Skin epidermis (tissue), 12 donors: ENCODE measurements around the gene FAM89A.
"Not testable (repeated sequence)": the region's sequence is repeated elsewhere in the genome, so short reads cannot be mapped to it uniquely, and the experiment has no call there.

ENCODE experiments used
- H3K27ac ChIP-seq, 21 experiments: fragments of 200-600 bp; sonication (generic) in 11 of 21; one replicate each; pipeline ENCODE4 v1.5.0; 2020; ENCODE audit warnings: mild to moderate bottlenecking in 3 of 21, inconsistent platforms in 2 of 21, moderate library complexity in 2 of 21
- H3K4me3 ChIP-seq, 7 experiments: fragments of 200-600 bp; sonication (generic) in 2 of 7; one replicate each; pipeline ENCODE4 v1.5.0; 2020; ENCODE audit warnings: inconsistent platforms in 2 of 7, mild to moderate bottlenecking in 2 of 7, moderate library complexity in 1 of 7

The FAM89A gene

DNA sequence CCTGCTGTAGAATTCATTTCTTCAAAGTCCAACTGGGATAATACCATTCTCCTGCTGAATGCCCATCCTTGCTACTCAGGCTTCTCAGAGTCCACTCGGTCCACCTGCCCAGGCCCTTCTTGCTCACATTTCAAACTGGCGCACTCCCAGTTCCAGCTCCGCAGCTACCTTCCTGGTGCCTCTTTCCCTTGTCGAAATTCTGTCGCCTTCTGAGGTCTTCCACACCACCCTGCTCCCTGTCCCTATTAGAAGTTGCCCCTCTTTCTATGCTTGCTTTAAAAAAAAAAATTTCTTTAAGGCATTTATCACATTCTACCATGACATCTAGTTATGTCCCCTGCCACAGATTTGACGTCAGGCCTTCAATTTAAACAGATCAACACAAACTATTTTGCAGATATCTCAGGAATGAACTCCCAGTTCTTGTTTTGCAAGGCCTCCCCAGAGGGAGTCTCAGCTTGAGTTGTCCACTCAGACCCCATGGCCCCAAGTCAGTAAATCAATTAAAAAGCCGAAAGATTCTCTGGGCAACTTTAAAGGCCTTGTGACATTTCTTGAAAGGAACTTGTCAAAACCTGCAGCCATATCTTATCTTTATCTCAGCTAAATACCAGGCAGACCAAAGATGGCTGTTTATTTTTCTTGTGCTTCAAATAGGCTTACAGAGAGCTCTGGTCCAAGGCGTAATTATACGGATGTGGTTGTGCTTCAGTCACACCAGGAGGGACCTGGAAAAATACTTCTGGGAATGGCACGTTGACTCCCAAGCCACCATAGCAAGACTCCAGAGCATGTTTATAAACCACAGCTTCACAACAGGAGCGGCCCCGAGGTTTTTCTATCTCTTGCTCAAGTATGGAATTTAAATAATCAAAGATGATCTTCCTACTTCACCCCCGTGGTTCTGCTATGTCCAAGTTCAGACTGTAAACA, 2.2 kb downstream of the FAM89A start:
- no peak overlapping the region for H3K4me3 ChIP-seq
- H3K27ac ChIP-seq, result no peak overlapping the region

DNA sequence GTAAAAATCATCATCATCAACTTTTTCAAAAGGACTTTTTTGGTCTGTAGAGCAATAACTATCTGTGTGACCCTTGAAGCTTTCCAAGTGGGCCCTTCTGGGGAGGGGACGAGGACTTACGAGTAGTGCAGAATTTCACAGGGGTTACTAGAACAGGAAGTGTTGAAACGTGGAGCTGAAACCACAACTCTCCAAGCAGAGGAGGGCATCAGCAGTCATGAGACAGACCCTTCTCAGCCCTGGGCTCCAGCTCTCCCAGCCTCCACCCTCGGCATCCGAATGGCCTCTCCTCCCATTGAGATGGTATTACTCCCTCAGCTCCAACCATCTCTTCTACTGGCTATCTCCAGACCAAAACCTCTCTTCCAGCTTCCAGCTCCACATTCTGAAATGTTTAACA, 3.6 kb downstream of the FAM89A start:
- Histone ChIP-seq H3K27ac (no peak overlapping the region), H3K4me3 (no peak overlapping the region)

DNA sequence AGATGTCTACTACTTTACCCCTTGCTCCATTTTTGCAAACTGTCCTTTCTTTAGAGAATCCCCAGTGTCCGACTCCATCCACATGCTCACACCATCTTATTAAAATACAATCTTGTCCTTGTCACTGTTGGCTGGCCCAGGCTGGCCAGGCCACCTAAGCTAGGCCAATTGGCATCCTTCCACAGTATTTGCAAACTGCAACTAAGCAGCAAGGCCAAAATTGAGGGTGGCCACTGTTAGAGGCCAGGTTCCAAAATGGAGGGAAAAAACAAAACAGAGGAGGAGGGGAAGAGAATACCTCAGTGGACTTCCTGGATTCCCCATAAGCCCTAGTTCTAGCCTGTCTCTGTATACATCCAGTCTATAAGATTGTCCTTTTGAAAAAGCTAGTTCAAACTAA, 4.3 kb downstream of the FAM89A start:
- no peak overlapping the region for H3K27ac ChIP-seq
- H3K4me3 ChIP-seq, result no peak overlapping the region

DNA sequence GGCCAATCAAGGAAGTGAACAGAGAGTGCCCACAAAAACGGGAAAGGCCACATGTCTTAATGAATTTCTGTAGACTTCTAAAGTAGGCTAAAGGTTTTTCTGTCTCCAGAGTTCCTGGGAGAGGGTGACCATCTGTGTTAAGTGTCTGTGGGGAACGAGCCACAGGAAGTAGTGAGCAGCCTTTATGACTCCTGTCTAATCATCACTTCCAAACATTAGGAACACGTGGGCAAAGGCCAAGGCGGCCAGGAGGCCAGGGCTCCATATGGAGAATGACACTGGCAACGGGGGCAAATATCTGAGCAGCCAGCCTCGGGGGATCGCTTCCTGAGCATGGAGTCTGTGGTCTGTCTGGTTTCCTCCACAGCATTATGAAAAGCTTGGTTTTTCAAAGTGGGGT, 7.1 kb downstream of the FAM89A start:
- no peak overlapping the region for H3K4me3 ChIP-seq

DNA sequence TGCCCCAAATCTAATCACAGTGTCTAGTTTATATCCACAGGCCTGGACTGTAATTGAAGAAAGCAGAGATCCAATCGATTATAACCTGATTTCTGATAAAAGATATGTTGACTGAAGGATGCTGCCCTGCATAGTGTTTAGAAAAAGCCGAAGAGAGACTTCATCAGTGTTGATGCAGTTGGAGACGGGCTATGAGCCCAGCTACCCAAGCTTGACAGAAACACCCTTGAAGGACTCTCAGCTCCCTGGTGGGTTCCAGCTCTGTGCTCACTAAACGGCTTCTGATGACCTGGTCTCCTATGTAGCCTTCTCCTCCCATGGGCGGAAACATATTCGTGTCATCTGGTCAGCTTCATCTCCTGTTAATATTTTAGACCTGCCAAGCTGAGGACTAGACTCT, 10.2 kb downstream of the FAM89A start:
- Histone ChIP-seq H3K4me3 (no peak overlapping the region), H3K27ac (no peak overlapping the region)

More for the DNA sequence above, 7.1 kb downstream of the FAM89A start:
- no peak overlapping the region for H3K27ac ChIP-seq

DNA sequence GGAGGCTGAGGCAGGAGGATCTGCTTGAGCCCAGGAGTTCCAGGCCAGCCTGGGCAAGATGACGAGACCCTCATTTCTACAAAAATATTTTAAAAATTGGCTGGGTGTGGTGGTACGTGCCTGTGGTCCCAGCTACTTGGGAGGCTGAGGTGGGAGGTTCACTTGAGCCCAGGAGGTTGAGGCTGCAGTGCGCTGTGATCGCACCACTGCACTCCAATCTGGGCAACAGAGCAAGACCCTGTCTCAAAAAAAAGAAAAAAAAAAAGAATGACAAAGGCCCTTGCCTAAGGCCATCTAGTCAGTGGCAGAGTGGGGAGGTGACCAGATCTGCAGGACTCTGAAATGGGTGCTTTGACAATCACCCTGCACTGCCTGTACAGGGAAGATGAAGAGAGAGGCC, 10.8 kb downstream of the FAM89A start:
- peak overlapping the region in 1 of 21 experiments; percentile 43 for H3K27ac ChIP-seq
- H3K4me3 ChIP-seq, result not testable (repeated sequence)

DNA sequence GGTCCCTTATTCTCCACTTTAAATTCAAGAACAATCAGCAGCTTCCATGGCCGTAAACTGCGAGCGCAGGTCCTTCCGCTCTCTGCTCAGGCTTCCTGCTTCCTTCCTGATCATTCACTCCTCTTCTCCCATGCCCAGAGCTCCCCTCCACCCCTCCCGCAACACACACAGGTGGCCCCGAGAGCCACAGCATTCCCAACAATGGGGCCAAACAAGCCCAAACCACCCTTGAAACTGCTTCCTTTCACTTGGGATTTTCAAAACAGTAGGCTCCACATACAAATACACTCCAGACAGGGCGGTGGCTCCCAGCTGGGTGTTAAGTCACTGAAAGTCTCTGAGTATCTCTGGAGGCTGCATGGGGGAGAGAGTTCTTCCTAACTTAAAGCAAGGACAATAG, 11.4 kb downstream of the FAM89A start:
- H3K4me3 ChIP-seq, result no peak overlapping the region
- peak overlapping the region in 1 of 21 experiments; percentile 43 for H3K27ac ChIP-seq

DNA sequence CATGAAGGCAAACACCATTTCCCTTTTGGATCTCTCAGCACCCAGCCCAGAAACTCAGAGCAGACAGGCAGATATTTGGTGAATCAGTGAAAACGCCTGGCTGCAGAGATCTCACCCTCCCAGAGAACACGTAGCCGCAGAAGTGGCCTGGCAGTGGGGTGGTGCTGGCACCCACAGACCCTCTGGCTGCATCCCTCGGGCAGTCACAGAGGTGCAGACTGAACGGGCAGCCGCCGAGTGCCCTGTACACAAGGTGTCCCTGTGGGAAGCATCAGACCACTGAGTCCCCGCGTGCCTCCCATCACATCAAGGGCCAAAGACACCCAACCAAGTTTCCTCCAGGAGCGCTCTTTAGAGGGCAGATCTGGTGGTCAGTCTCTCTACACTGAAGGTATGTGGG, 12.1 kb downstream of the FAM89A start:
- H3K27ac ChIP-seq, result peak overlapping the region in 3 of 21 experiments; percentile 38 to 43 (median 39)
- H3K4me3 ChIP-seq, result no peak overlapping the region

DNA sequence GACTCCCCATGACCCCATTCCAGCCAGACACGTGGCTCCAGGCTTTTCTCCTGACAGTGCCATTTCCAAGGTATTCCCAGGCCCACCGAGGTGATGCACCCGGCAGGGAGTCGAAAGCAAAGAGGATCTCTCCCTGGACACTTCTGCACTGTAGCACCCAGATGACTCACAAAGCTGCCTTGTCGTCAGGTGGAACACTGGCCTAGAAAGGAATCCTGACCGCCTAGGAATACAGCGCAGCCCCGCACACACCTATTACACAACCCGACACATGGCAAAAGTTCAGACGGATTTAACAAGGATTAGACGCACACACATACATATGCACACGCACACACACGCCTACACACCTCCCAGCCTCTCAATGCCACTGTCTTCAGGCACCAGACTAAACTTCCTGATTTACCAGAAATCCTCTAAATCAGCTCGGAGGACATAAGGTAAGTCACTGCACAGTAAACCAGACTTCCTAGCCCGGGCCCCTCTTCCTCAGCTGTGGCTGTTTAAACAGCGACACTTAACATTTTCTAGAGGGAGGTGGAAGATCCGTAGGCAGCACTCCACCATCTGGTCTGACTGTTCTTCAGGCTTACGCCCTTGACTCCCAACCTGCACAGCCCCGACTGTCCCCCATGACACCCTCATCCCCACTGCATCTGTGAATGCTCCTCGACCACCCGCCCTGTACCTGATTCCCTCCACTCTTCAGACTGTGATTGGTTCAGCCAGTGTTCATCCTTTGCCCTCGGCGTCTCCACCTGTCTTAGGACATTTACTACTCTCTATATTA, 12.7 kb downstream of the FAM89A start:
- H3K27ac ChIP-seq, result peak overlapping the region in 2 of 21 experiments; percentile 22 to 38
- H3K4me3 ChIP-seq, result no peak overlapping the region

DNA sequence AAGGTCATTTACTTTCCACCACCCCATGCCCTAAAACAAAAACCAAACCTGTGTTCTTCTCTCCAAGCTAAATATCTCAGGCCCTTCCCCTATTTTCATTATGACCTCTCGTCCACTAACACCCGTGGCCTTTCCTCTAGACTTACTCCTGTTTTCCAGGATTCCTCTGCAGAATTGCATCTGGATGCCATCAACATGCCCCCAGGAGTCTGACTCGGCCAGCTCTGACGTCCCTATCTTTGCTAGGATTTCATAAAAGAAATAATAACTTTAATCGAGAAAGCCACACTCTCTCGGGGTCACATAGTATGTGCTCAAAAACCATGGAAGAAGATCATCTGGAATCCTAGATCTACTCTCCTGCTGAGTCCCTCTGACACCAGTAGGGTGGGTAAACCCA, 13.5 kb downstream of the FAM89A start:
- Histone ChIP-seq H3K4me3 (no peak overlapping the region), H3K27ac (no peak overlapping the region)

DNA sequence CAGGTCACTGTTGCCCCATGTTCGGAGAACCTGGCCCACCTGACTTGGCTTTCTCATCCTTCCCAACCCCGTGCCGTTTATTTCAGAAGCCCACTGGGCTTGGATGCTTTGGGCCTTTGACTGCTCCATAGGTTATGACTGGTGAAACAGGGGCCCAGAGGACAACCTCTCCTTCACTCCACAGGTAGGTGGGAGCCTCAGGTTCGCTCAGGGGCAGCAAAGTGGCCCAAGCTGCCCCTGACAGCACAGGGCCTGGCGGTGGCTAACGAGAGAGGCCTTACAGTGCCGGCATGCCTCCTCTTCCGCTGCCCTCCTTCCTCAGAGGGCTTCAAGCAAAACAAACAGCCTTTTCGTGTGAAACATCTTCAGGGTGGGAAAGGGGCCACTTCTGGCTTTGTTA, 16.9 kb downstream of the FAM89A start:
- Histone ChIP-seq H3K27ac (no peak overlapping the region), H3K4me3 (no peak overlapping the region)

DNA sequence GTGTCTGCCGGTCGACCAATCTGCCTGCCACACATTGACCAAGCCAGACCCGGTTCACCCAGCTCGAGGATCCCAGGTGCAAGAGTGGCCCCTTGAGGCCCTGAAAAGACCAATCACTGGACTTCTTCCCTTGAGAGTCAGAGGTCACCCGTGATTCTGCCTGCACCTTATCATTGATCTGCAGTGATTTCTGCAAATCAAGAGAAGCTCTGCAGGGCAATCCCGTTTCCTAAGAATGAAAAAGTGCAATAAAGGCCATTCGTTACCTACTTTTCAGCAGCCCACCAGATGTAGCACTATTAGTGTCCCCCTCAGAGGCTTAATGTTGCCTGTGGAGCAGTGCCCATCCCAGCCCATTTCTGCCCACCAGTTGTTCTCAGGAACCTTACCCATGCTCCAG, 17.5 kb downstream of the FAM89A start:
- not testable (repeated sequence) for H3K27ac ChIP-seq, H3K4me3 ChIP-seq

DNA sequence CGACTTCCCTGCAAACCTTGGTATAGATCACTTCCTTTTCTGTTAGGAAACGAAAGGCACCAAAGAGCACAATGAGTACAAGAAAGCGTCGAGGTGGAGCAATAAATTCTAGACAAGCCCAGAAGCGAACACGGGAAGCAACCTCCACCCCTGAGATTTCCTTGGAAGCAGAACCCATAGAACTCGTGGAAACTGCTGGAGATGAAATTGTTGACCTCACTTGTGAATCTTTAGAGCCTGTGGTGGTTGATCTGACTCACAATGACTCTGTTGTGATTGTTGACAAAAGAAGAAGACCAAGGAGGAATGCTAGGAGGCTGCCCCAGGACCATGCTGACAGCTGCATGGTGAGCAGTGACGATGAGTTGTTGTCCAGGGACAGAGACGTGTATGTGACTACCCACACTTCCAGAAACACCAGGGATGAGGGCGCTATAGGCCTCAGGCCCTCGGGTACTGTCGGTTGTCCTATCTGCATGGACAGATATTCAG, 18.5 kb downstream of the FAM89A start:
- Histone ChIP-seq H3K27ac (no peak overlapping the region), H3K4me3 (no peak overlapping the region)

DNA sequence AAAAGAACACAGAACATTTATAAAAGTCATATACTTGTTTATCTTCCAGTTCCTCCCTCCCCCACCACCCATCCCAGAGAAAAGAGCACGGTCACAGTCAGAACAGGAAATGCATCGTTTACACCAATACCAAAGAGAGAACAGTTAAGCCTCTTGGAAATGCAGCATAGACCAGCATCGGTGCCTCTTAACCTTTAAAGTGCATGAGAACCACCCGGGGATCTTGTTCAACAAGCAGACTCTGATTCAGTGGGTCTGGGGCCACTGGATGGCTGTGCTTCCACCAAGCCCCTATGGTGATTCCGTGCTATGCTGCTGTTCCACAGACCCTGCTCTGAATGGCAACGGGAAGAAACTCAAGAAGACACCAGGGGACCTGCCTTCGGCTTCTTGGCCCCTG, 19.2 kb downstream of the FAM89A start:
- Histone ChIP-seq H3K4me3 (no peak overlapping the region), H3K27ac (peak overlapping the region in 5 of 21 experiments; percentile 8 to 74 (median 44))

DNA sequence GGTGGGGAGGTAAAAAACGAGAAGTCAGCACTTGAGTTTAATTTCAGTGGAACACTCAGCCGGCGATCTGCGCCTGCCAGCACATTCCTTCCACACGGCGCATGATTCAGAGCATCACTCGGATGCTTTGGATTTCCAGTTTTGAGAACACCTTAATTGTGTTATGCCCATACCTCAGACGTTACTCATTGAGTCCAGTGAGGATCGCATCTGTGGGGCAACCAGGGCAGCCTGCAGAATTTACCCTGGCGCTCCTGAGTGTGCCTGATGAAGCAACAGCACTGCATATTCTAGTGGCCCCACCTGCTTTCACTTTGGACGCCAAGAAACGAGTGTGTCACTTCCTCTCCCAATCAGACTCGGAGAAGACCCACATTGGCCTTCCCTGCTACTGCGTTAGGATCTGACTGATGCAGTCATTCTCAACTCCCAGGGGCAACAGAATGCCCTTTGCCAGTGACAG, 19.9 kb downstream of the FAM89A start:
- no peak overlapping the region for H3K4me3 ChIP-seq

DNA sequence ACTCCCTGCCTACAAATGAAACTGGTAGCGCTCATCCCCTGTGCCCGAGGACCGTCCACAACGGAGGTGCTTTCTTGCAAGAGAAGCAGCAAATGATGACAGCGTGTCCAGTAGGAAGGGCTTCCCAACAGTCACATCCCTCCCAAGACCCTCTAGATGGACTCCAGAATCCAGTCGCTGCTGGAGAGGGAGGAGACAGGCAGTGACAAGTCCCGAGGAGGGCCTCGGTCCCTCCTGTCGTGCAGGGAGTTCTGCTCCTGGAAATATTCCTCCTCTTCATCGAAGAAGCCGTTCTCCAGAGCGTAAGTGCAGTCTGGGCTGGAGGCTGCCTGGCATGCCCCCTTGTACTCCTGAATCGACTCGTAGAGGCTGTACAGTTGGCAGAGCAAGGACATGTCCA, 20.3 kb downstream of the FAM89A start:
- Histone ChIP-seq H3K4me3 (no peak overlapping the region), H3K27ac (peak overlapping the region in 4 of 21 experiments; percentile 15 to 74 (median 45))

More for the DNA sequence above, 19.9 kb downstream of the FAM89A start:
- H3K27ac ChIP-seq, result peak overlapping the region in 7 of 21 experiments; percentile 15 to 74 (median 44)

DNA sequence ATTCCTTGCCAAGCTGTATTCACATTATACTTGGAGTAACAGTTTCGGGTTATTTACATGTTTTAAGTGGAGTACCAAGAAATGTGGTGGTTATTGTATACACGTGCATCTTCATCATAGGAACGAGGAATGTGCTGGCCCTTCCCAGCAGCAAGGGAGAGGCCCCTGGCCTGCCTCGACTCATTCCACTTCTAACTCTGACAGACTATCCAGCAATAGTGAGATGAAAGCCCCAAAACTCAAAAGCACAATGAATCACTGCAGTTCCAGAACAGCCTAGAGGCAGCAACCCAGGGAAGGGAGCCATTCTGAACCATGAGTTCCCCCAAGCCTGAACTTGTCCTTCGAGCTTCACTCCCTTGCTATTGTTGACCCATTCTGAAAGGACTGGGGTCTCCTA, 23.1 kb downstream of the FAM89A start:
- Histone ChIP-seq H3K27ac (peak overlapping the region in 11 of 21 experiments; percentile 22 to 80 (median 64)), H3K4me3 (no peak overlapping the region)

DNA sequence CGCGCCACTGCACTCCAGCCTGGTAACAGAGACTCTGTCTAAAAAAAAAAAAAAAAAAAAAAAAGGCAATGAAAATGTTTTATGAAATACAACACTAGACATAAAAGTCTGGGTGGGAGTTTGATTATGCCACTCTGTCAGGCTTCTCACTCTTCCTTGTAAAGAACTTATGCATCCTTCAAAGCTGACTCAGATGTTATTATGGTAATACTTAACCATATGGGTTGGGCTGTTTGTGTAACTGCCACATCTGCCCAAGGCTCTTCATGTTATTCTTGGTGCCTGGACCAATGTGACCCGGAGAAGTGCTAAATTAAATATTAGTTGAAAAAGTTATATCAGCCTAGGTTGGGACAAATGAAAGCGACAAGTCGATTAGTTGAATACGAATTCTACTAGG, 23.8 kb downstream of the FAM89A start:
- Histone ChIP-seq H3K27ac (peak overlapping the region in 10 of 21 experiments; percentile 6 to 80 (median 48)), H3K4me3 (no peak overlapping the region)

DNA sequence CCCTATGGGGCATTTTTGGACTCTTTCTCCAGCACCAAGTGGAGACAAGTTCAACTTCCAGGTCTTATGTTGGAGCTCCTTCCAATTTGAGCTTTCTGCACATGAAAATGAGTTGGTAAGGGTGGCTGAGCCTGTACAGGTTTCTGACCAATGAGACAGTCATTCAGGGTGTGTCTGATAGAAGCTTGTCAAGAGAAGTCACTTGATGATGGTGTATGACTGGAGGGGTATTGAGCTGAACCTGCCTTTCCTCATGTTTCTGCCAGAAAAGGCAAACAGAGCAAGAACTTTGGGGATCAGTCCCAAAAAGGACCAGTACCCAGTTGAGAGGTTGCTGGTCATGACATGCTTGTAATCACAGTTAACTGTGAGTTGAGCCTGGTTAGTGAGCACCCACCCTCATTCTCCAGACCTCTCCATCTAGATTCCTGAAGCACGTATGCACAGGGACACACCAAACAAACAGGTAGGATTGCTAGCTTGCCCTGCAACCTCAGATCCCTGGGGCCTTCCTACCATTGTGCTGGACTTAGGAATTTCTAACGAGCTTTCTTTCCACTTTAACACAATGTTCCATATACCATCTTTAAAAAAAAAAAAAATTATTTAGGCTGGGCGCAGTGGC, 26.6 kb downstream of the FAM89A start:
- Histone ChIP-seq H3K4me3 (no peak overlapping the region), H3K27ac (peak overlapping the region in 6 of 21 experiments; percentile 3 to 38 (median 34))

DNA sequence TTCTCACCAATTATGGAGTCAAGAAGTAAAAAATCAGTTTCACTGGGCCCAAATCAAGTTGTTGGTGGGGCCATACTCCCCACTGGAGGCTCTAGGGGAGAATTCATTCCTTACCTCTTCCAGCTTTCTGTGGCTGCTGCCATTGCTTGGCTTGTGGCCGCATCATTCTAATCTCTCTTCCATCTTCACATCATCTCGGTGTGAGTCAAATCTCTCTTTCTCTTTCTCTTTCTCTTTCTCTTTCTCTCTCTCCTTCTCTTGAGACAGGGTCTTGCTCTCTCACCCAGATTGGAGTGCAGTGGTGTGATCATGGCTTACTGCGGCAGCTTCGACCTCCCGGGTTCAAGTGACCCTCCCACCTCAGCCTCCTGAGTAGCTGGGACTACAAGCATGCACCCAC, 28.1 kb downstream of the FAM89A start:
- Histone ChIP-seq H3K4me3 (no peak overlapping the region), H3K27ac (no peak overlapping the region)
